G401.6 (cell line): ENCODE measurements around the gene ZNF462.

ENCODE experiments used
- FAIRE-seq: peaks from 2 replicates; lab custom pipeline; 2012; peaks lifted over from hg19 to GRCh38; lab: Jason Lieb, UNC

The ZNF462 gene

GRCh38 chr9:107008011-107008410 is 145.0 kb downstream of the ZNF462 start:
- no peak for FAIRE-seq

GRCh38 chr9:107008447-107008846 is 145.5 kb downstream of the ZNF462 start:
- no peak for FAIRE-seq

- FAIRE-seq: no peak
These were observed 153.4 kb downstream of the ZNF462 start for GRCh38 chr9:107016383-107016782.

- FAIRE-seq: no peak
These were observed 156.0 kb downstream of the ZNF462 start for GRCh38 chr9:107018861-107019545.

- no peak for FAIRE-seq
These were observed 157.1 kb downstream of the ZNF462 start for GRCh38 chr9:107020040-107020530.

- FAIRE-seq: no peak
These were observed 161.2 kb downstream of the ZNF462 start for GRCh38 chr9:107024193-107024592.

- FAIRE-seq: no peak
These were observed 162.5 kb downstream of the ZNF462 start for GRCh38 chr9:107025260-107026035.

- no peak for FAIRE-seq
These were observed 166.2 kb downstream of the ZNF462 start for GRCh38 chr9:107029146-107029545.

- no peak for FAIRE-seq
These were observed 171.0 kb downstream of the ZNF462 start for GRCh38 chr9:107033966-107034365.

- FAIRE-seq: no peak
These were observed 171.9 kb downstream of the ZNF462 start for GRCh38 chr9:107034831-107035230.

GRCh38 chr9:107036367-107036766 is 173.4 kb downstream of the ZNF462 start:
- FAIRE-seq: no peak

- FAIRE-seq: no peak
These were observed 176.6 kb downstream of the ZNF462 start for GRCh38 chr9:107039542-107039941.

- FAIRE-seq: no peak
These were observed 179.6 kb downstream of the ZNF462 start for GRCh38 chr9:107042606-107043005.

GRCh38 chr9:107043886-107044285 is 180.9 kb downstream of the ZNF462 start:
- FAIRE-seq: no peak

GRCh38 chr9:107044872-107045271 is 181.9 kb downstream of the ZNF462 start:
- no peak for FAIRE-seq

- FAIRE-seq: no peak
These were observed 183.7 kb downstream of the ZNF462 start for GRCh38 chr9:107046692-107047091.

GRCh38 chr9:107049046-107049802 is 186.3 kb downstream of the ZNF462 start:
- no peak for FAIRE-seq

GRCh38 chr9:107049803-107050184 is 186.8 kb downstream of the ZNF462 start:
- FAIRE-seq: no peak

GRCh38 chr9:107051392-107051791 is 188.4 kb downstream of the ZNF462 start:
- FAIRE-seq: no peak

- FAIRE-seq: no peak
These were observed 191.2 kb downstream of the ZNF462 start for GRCh38 chr9:107054146-107054545.

GRCh38 chr9:107059220-107059619 is 196.3 kb downstream of the ZNF462 start:
- FAIRE-seq: no peak

- FAIRE-seq: no peak
These were observed 197.1 kb downstream of the ZNF462 start for GRCh38 chr9:107060062-107060461.
